ENCODE measurements around the gene DPEP1. TPM values are rescaled to one million over a fixed set of nuclear protein-coding genes. Genes with fewer than 3 reads are reported as not detected.
A peak's percentile ranks its signal among the peaks of the same experiment; 100 is the strongest.
"Not testable (repeated sequence)": the region's sequence is repeated elsewhere in the genome, so short reads cannot be mapped to it uniquely, and the experiment has no call there.

The DPEP1 gene
- polyA plus RNA-seq, 4 donors = 125 to 375 (median 342) TPM

GRCh38 chr16:89624777-89625761 lies 11.6 kb downstream of the DPEP1 start:
- no peak for FAIRE-seq

GRCh38 chr16:89629827-89630610 lies 16.6 kb downstream of the DPEP1 start:
- H3K27me3 ChIP-seq (ENCODE audit: control insufficient read depth in 3 of 3, insufficient read depth in 3 of 3, low read length in 3 of 3) = no peaks in the 10 kb centered on the region
- peak overlapping the region; percentile 26 to 43 (median 27) for H3K27ac ChIP-seq (ENCODE audit: low read depth in 1 of 3, low read length in 2 of 3)
- WGBS, 3 donors = 68 to 85% (median 73%) methylated on average over 17 of the region's 17 CpGs
- H3K36me3 ChIP-seq (ENCODE audit: control insufficient read depth in 3 of 3, insufficient read depth in 2 of 3, low read depth in 1 of 3, low read length in 3 of 3) = peaks cover 0 to 22% (median 0%) of the 10 kb centered on the region in 3 donors
- FAIRE-seq = no peak
- peaks cover 0 to 39% (median 6%) of the 10 kb centered on the region in 3 donors for H3K4me1 ChIP-seq (ENCODE audit: control insufficient read depth in 3 of 3, insufficient read depth in 2 of 3, low read depth in 1 of 3, low read length in 2 of 3)
- peaks cover 0 to 12% of the 10 kb centered on the region in 2 donors for H3K9me3 ChIP-seq (ENCODE audit: control insufficient read depth in 2 of 2, insufficient read depth in 1 of 2, low read depth in 1 of 2, low read length in 1 of 2)
- peak; percentile 61 to 97 for DNase-seq
- H3K4me3 ChIP-seq (ENCODE audit: low read depth in 1 of 3, low read length in 3 of 3) = peak overlapping the region in 1 of 3 donors; percentile 37

More at GRCh38 chr16:89624777-89625761, 11.6 kb downstream of the DPEP1 start:
- Histone ChIP-seq H3K27me3 (ENCODE audit: control insufficient read depth in 3 of 3, insufficient read depth in 3 of 3, low read length in 3 of 3) (peaks cover 0 to 3% (median 2%) of the 10 kb centered on the region in 3 donors), H3K9me3 (ENCODE audit: control insufficient read depth in 2 of 2, insufficient read depth in 1 of 2, low read depth in 1 of 2, low read length in 1 of 2) (peaks cover 0 to 10% of the 10 kb centered on the region in 2 donors), H3K4me3 (ENCODE audit: low read depth in 1 of 3, low read length in 3 of 3) (no peak overlapping the region), H3K27ac (ENCODE audit: low read depth in 1 of 3, low read length in 2 of 3) (peak overlapping the region in 1 of 3 donors; percentile 61), H3K4me1 (ENCODE audit: control insufficient read depth in 3 of 3, insufficient read depth in 2 of 3, low read depth in 1 of 3, low read length in 2 of 3) (peaks cover 0 to 20% (median 3%) of the 10 kb centered on the region in 3 donors), H3K36me3 (ENCODE audit: control insufficient read depth in 3 of 3, insufficient read depth in 2 of 3, low read depth in 1 of 3, low read length in 3 of 3) (peaks cover 0 to 32% (median 0%) of the 10 kb centered on the region in 3 donors)
- DNase-seq = peak; percentile 63 to 69
- WGBS, 3 donors = 9 to 45% (median 23%) methylated on average over 21 of the region's 21 CpGs

GRCh38 chr16:89633064-89633631 lies 19.7 kb downstream of the DPEP1 start:
- DNase-seq = peak in 1 of 2 donors; percentile 81
- peak overlapping the region in 2 of 3 donors; percentile 24 to 91 for H3K27ac ChIP-seq (ENCODE audit: low read depth in 1 of 3, low read length in 2 of 3)
- H3K9me3 ChIP-seq (ENCODE audit: control insufficient read depth in 2 of 2, insufficient read depth in 1 of 2, low read depth in 1 of 2, low read length in 1 of 2) = peaks cover 0 to 12% of the 10 kb centered on the region in 2 donors
- no peaks in the 10 kb centered on the region for H3K27me3 ChIP-seq (ENCODE audit: control insufficient read depth in 3 of 3, insufficient read depth in 3 of 3, low read length in 3 of 3)
- 21 to 63% (median 33%) methylated on average over 17 to 19 of the region's 19 CpGs for WGBS, 3 donors
- FAIRE-seq = no peak
- peaks cover 2 to 45% (median 9%) of the 10 kb centered on the region in 3 donors for H3K36me3 ChIP-seq (ENCODE audit: control insufficient read depth in 3 of 3, insufficient read depth in 2 of 3, low read depth in 1 of 3, low read length in 3 of 3)
- peaks cover 0 to 30% (median 6%) of the 10 kb centered on the region in 3 donors for H3K4me1 ChIP-seq (ENCODE audit: control insufficient read depth in 3 of 3, insufficient read depth in 2 of 3, low read depth in 1 of 3, low read length in 2 of 3)
- no peak overlapping the region for H3K4me3 ChIP-seq (ENCODE audit: low read depth in 1 of 3, low read length in 3 of 3)

- not testable (repeated sequence) for FAIRE-seq; H3K27me3 ChIP-seq (ENCODE audit: control insufficient read depth in 3 of 3, insufficient read depth in 3 of 3, low read length in 3 of 3); DNase-seq; H3K9me3 ChIP-seq (ENCODE audit: control insufficient read depth in 2 of 2, insufficient read depth in 1 of 2, low read depth in 1 of 2, low read length in 1 of 2); H3K27ac ChIP-seq (ENCODE audit: low read depth in 1 of 3, low read length in 2 of 3); H3K4me3 ChIP-seq (ENCODE audit: low read depth in 1 of 3, low read length in 3 of 3)
- 77 to 86% (median 83%) methylated on average over 2 of the region's 2 CpGs for WGBS, 3 donors
- peaks cover 0 to 30% (median 2%) of the 10 kb centered on the region in 3 donors for H3K4me1 ChIP-seq (ENCODE audit: control insufficient read depth in 3 of 3, insufficient read depth in 2 of 3, low read depth in 1 of 3, low read length in 2 of 3)
- peaks cover 2 to 46% (median 9%) of the 10 kb centered on the region in 3 donors for H3K36me3 ChIP-seq (ENCODE audit: control insufficient read depth in 3 of 3, insufficient read depth in 2 of 3, low read depth in 1 of 3, low read length in 3 of 3)
Observed at GRCh38 chr16:89634463-89635385, 21.3 kb downstream of the DPEP1 start.

- no peak for DNase-seq
- Histone ChIP-seq H3K4me1 (ENCODE audit: control insufficient read depth in 3 of 3, insufficient read depth in 2 of 3, low read depth in 1 of 3, low read length in 2 of 3) (peaks cover 0 to 23% (median 2%) of the 10 kb centered on the region in 3 donors), H3K27ac (ENCODE audit: low read depth in 1 of 3, low read length in 2 of 3) (no peak overlapping the region), H3K4me3 (ENCODE audit: low read depth in 1 of 3, low read length in 3 of 3) (no peak overlapping the region), H3K9me3 (ENCODE audit: control insufficient read depth in 2 of 2, insufficient read depth in 1 of 2, low read depth in 1 of 2, low read length in 1 of 2) (no peaks in the 10 kb centered on the region), H3K36me3 (ENCODE audit: control insufficient read depth in 3 of 3, insufficient read depth in 2 of 3, low read depth in 1 of 3, low read length in 3 of 3) (peaks cover 2 to 44% (median 9%) of the 10 kb centered on the region in 3 donors), H3K27me3 (ENCODE audit: control insufficient read depth in 3 of 3, insufficient read depth in 3 of 3, low read length in 3 of 3) (no peaks in the 10 kb centered on the region)
- WGBS, 3 donors = 78 to 85% (median 83%) methylated on average over 11 to 12 of the region's 12 CpGs
- FAIRE-seq = no peak
Observed at GRCh38 chr16:89636663-89637062, 23.2 kb downstream of the DPEP1 start.

- H3K9me3 ChIP-seq (ENCODE audit: control insufficient read depth in 2 of 2, insufficient read depth in 1 of 2, low read depth in 1 of 2, low read length in 1 of 2) = no peaks in the 10 kb centered on the region
- peaks cover 0 to 17% (median 2%) of the 10 kb centered on the region in 3 donors for H3K4me1 ChIP-seq (ENCODE audit: control insufficient read depth in 3 of 3, insufficient read depth in 2 of 3, low read depth in 1 of 3, low read length in 2 of 3)
- no peak overlapping the region for H3K27ac ChIP-seq (ENCODE audit: low read depth in 1 of 3, low read length in 2 of 3)
- H3K27me3 ChIP-seq (ENCODE audit: control insufficient read depth in 3 of 3, insufficient read depth in 3 of 3, low read length in 3 of 3) = no peaks in the 10 kb centered on the region
- DNase-seq (no peak), FAIRE-seq (no peak)
- no peak overlapping the region for H3K4me3 ChIP-seq (ENCODE audit: low read depth in 1 of 3, low read length in 3 of 3)
- WGBS, 3 donors = 74 to 81% (median 76%) methylated on average over 10 of the region's 10 CpGs
- peaks cover 2 to 44% (median 9%) of the 10 kb centered on the region in 3 donors for H3K36me3 ChIP-seq (ENCODE audit: control insufficient read depth in 3 of 3, insufficient read depth in 2 of 3, low read depth in 1 of 3, low read length in 3 of 3)
Observed at GRCh38 chr16:89637379-89637778, 23.9 kb downstream of the DPEP1 start.

- no peak overlapping the region for H3K27ac ChIP-seq (ENCODE audit: low read depth in 1 of 3, low read length in 2 of 3)
- peaks cover 0 to 6% (median 2%) of the 10 kb centered on the region in 3 donors for H3K4me1 ChIP-seq (ENCODE audit: control insufficient read depth in 3 of 3, insufficient read depth in 2 of 3, low read depth in 1 of 3, low read length in 2 of 3)
- H3K36me3 ChIP-seq (ENCODE audit: control insufficient read depth in 3 of 3, insufficient read depth in 2 of 3, low read depth in 1 of 3, low read length in 3 of 3) = peaks cover 2 to 43% (median 9%) of the 10 kb centered on the region in 3 donors
- FAIRE-seq (no peak), DNase-seq (no peak)
- H3K9me3 ChIP-seq (ENCODE audit: control insufficient read depth in 2 of 2, insufficient read depth in 1 of 2, low read depth in 1 of 2, low read length in 1 of 2) = no peaks in the 10 kb centered on the region
- no peak overlapping the region for H3K4me3 ChIP-seq (ENCODE audit: low read depth in 1 of 3, low read length in 3 of 3)
- WGBS, 3 donors = 73 to 75% (median 74%) methylated on average over 8 to 10 of the region's 10 CpGs
- H3K27me3 ChIP-seq (ENCODE audit: control insufficient read depth in 3 of 3, insufficient read depth in 3 of 3, low read length in 3 of 3) = no peaks in the 10 kb centered on the region
Observed at GRCh38 chr16:89638455-89638854, 25.0 kb downstream of the DPEP1 start.
